ENCODE results near the gene PRKAG2.

PRKAG2 gene

GRCh38 chr7:151682831-151683614 lies 193.9 kb downstream of the PRKAG2 start:
- no peak for TF ChIP-seq CTCF (IDR thresholded peaks at IDR 0.05; ENCODE audit: low read depth, low read length)
- TF ChIP-seq EZH2phosphoT487 (IDR thresholded peaks at IDR 0.05; ENCODE audit: low read depth): no peak
- H3K36me3 ChIP-seq (replicated peaks; ENCODE audit: low read depth, low read length): no peaks in the 10 kb centered on the region
- H2AFZ ChIP-seq (ENCODE audit: low read depth, low read length): no peak overlapping the region
- no peak overlapping the region for H3K9ac ChIP-seq (ENCODE audit: low read length)
- no peak overlapping the region for H3K4me2 ChIP-seq (ENCODE audit: low read length)
- H3K9me3 ChIP-seq (ENCODE audit: insufficient read depth, low read length): no peaks in the 10 kb centered on the region
- no peaks in the 10 kb centered on the region for H3K79me2 ChIP-seq (ENCODE audit: low read length)
- H4K20me1 ChIP-seq (ENCODE audit: insufficient read depth, low read length): no peaks in the 10 kb centered on the region
- no peaks in the 10 kb centered on the region for H3K4me1 ChIP-seq (ENCODE audit: low read length)
- H3K27ac ChIP-seq (ENCODE audit: low read length): no peak overlapping the region
- H3K27me3 ChIP-seq (ENCODE audit: low read depth, low read length): no peaks in the 10 kb centered on the region
- no peak overlapping the region for H3K4me3 ChIP-seq (ENCODE audit: low read length)

DNA sequence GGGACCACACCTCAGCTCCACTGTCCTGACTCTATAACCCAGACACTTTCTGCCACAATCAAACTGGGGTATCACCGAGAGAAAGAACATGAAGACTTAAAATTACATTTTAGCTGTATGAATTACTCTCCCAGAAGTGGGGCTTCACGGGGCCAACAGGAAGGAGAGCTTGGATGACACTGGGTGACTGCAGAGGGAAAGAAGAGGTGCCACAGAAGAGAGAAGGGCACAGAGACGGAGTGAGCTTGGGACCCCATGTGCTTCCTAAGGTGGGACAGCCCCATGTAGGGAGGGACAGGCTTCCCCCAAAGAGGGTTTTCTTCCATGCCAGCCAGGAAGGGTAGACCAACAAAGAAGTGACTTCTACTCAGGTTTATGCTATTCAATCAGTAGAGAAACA lies 195.2 kb downstream of the PRKAG2 start:
- Histone ChIP-seq H3K4me1 (ENCODE audit: low read length) (no peaks in the 10 kb centered on the region), H3K27me3 (ENCODE audit: low read depth, low read length) (no peaks in the 10 kb centered on the region), H4K20me1 (ENCODE audit: insufficient read depth, low read length) (no peaks in the 10 kb centered on the region), H2AFZ (ENCODE audit: low read depth, low read length) (no peak overlapping the region), H3K4me3 (ENCODE audit: low read length) (no peak overlapping the region), H3K79me2 (ENCODE audit: low read length) (no peaks in the 10 kb centered on the region), H3K9ac (ENCODE audit: low read length) (no peak overlapping the region), H3K36me3 (replicated peaks; ENCODE audit: low read depth, low read length) (no peaks in the 10 kb centered on the region), H3K27ac (ENCODE audit: low read length) (no peak overlapping the region), H3K4me2 (ENCODE audit: low read length) (no peak overlapping the region), H3K9me3 (ENCODE audit: insufficient read depth, low read length) (no peaks in the 10 kb centered on the region)
- TF ChIP-seq CTCF (IDR thresholded peaks at IDR 0.05; ENCODE audit: low read depth, low read length) (no peak), EZH2phosphoT487 (IDR thresholded peaks at IDR 0.05; ENCODE audit: low read depth) (no peak)

- Histone ChIP-seq H3K27ac (ENCODE audit: low read length) (no peak overlapping the region), H3K79me2 (ENCODE audit: low read length) (no peaks in the 10 kb centered on the region), H3K4me3 (ENCODE audit: low read length) (no peak overlapping the region), H3K27me3 (ENCODE audit: low read depth, low read length) (no peaks in the 10 kb centered on the region), H3K36me3 (replicated peaks; ENCODE audit: low read depth, low read length) (no peaks in the 10 kb centered on the region), H4K20me1 (ENCODE audit: insufficient read depth, low read length) (no peaks in the 10 kb centered on the region), H3K4me1 (ENCODE audit: low read length) (no peaks in the 10 kb centered on the region), H3K9ac (ENCODE audit: low read length) (no peak overlapping the region), H3K9me3 (ENCODE audit: insufficient read depth, low read length) (no peaks in the 10 kb centered on the region), H2AFZ (ENCODE audit: low read depth, low read length) (no peak overlapping the region), H3K4me2 (ENCODE audit: low read length) (no peak overlapping the region)
- TF ChIP-seq EZH2phosphoT487 (IDR thresholded peaks at IDR 0.05; ENCODE audit: low read depth): no peak
- no peak for TF ChIP-seq CTCF (IDR thresholded peaks at IDR 0.05; ENCODE audit: low read depth, low read length)
These were observed 196.1 kb downstream of the PRKAG2 start for GRCh38 chr7:151680810-151681209.

GRCh38 chr7:151679881-151680612 lies 196.9 kb downstream of the PRKAG2 start:
- H3K36me3 ChIP-seq (replicated peaks; ENCODE audit: low read depth, low read length): no peaks in the 10 kb centered on the region
- no peak overlapping the region for H3K9ac ChIP-seq (ENCODE audit: low read length)
- H4K20me1 ChIP-seq (ENCODE audit: insufficient read depth, low read length): no peaks in the 10 kb centered on the region
- H2AFZ ChIP-seq (ENCODE audit: low read depth, low read length): no peak overlapping the region
- no peak overlapping the region for H3K27ac ChIP-seq (ENCODE audit: low read length)
- H3K4me3 ChIP-seq (ENCODE audit: low read length): no peak overlapping the region
- H3K27me3 ChIP-seq (ENCODE audit: low read depth, low read length): no peaks in the 10 kb centered on the region
- H3K9me3 ChIP-seq (ENCODE audit: insufficient read depth, low read length): no peaks in the 10 kb centered on the region
- no peaks in the 10 kb centered on the region for H3K79me2 ChIP-seq (ENCODE audit: low read length)
- H3K4me2 ChIP-seq (ENCODE audit: low read length): no peak overlapping the region
- H3K4me1 ChIP-seq (ENCODE audit: low read length): no peaks in the 10 kb centered on the region
- TF ChIP-seq EZH2phosphoT487 (IDR thresholded peaks at IDR 0.05; ENCODE audit: low read depth) (no peak), CTCF (IDR thresholded peaks at IDR 0.05; ENCODE audit: low read depth, low read length) (no peak)
